ENCODE measurements around the gene SRSF5. TPM values are rescaled to one million over a fixed set of nuclear protein-coding genes. Genes with fewer than 3 reads are reported as not detected.
A peak's percentile ranks its signal among the peaks of the same experiment; 100 is the strongest.

SRSF5 gene
- total RNA-seq, 1 donor: 101 TPM

DNA sequence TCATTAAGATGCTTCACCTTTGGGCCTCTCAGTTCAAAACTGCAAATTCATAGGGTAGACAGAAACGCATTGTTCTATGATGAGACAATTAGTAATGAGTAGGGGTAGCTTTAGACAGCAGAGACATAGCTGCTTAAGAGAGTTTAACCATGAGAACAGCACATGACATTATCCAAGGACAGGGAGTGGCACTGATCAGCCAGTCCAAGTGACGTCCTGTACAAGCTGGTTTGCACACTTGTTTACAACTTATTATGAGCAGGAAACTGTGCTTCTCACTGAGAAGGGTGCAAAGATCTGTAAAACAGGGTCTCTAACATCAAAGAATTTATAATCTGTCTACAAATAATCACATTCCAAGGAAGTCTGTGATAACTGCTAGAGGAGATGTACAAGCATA lies 11.2 kb upstream of the SRSF5 start:
- no peak for TF ChIP-seq CTCF (IDR thresholded peaks at IDR 0.05; ENCODE audit: insufficient read depth, low read length)
- no peak for DNase-seq (ENCODE audit: low read depth)
- H3K4me3 ChIP-seq (ENCODE audit: low read depth, low read length): no peak overlapping the region

DNA sequence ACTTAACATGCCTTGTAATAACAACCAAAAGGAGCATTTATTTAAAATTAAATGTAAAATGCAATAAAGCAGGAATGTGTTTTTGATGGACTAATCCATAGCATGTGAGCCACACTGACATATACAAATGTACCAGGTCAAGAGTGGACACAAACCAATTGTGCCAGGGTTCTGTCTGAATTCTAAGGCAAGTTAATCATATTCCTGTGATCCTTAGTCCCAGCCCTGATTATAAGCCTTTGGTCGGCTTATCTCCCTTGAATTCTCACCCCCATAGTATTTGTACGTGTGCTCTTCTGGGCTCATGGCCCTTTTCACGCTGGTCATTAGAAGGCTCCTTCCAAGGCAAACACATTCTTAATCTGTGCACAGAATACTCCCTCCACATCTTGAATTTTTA lies 10.6 kb upstream of the SRSF5 start:
- no peak overlapping the region for H3K4me3 ChIP-seq (ENCODE audit: low read depth, low read length)
- DNase-seq (ENCODE audit: low read depth): no peak
- no peak for TF ChIP-seq CTCF (IDR thresholded peaks at IDR 0.05; ENCODE audit: insufficient read depth, low read length)

DNA sequence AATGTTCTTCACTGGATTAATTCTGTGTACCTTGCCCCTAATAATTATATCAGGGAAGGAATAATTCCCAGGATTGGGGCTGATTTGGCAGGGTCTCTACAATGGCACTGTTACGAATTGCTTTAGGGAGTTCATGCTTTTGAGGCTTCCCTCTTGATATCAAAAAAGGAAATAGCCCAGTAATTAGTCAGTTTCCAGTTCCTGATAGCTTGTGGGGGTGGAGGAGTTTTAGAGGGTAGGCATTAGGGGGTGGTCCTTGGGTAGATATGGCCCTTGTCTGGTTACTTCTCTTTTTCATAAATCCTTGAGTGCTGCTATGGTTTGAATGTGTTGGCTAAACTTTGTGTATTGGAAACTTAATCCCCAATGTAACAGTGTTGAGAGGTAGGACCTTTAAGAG lies 6.1 kb upstream of the SRSF5 start:
- no peak for DNase-seq (ENCODE audit: low read depth)
- H3K4me3 ChIP-seq (ENCODE audit: low read depth, low read length): no peak overlapping the region
- no peak for TF ChIP-seq CTCF (IDR thresholded peaks at IDR 0.05; ENCODE audit: insufficient read depth, low read length)

GRCh38 chr14:69763761-69764510 lies 3.0 kb upstream of the SRSF5 start:
- no peak for TF ChIP-seq CTCF (IDR thresholded peaks at IDR 0.05; ENCODE audit: insufficient read depth, low read length)
- DNase-seq (ENCODE audit: low read depth): no peak
- no peak overlapping the region for H3K4me3 ChIP-seq (ENCODE audit: low read depth, low read length)

DNA sequence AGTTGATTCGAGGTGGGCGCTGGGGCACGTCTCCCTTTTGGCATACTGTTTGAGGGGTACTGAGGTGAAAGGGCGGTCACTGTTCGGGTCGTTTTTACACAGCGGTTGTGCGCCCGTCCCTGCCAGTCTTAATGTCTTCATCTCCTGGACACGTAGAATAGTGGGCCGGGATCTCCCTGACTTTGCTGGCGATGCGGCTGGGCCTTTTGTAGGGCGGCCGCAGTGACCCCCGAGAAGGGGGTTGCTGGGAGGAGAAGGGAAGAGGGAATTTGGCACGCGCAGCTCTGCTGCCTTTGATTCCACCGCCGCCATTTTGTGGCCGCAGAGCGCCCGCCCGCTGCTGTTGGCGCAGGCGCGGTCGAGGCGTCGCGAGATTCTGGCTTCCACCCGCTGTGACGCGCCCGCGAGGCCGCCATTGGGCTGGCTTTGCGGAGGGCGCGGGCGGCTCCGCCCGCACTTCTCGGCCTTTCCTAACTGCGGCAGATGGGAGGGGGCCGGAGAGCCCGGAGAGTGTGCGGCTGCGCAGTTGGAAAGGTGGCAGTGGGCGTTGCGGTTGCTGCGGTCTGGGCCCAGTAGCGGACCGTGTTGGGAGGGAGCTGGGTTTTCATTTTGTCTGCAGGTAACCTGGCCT lies 542 bp downstream of the SRSF5 start:
- TF ChIP-seq CTCF (IDR thresholded peaks at IDR 0.05; ENCODE audit: insufficient read depth, low read length): no peak
- H3K4me3 ChIP-seq (ENCODE audit: low read depth, low read length): peak overlapping the region; percentile 98
- peak; percentile 88 for DNase-seq (ENCODE audit: low read depth)

DNA sequence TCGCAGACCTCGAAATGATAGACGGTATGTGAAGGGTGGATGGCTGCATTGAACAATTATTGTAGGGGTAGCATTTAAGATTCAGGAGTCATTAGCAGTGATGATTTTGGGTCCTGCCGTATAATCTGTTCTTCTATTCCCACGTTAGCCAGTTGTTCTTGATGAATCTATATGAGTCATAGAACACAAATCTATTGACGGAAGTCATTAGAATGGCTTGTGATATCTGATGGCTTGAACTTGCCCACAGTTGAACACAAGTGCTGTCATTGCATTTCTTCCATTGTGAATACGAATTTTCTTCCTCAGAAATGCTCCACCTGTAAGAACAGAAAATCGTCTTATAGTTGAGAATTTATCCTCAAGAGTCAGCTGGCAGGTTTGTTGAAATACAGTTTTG lies 1.9 kb downstream of the SRSF5 start:
- DNase-seq (ENCODE audit: low read depth): no peak
- TF ChIP-seq CTCF (IDR thresholded peaks at IDR 0.05; ENCODE audit: insufficient read depth, low read length): no peak
- peak overlapping the region; percentile 98 for H3K4me3 ChIP-seq (ENCODE audit: low read depth, low read length)

All from fibroblast of the aortic adventitia (primary cell).